Fibroblast of lung (primary cell): ENCODE results near the gene RIT1. TPM values are rescaled to one million over a fixed set of nuclear protein-coding genes. Genes with fewer than 3 reads are reported as not detected.

Source experiments
- DNase-seq, 2 donors: peaks; one replicate each; pipeline versions ENCODE4 v3.0.0 to v3.0.0-alpha.2; 2010; ENCODE audit warnings: low read depth in 2 of 2
- H2AFZ ChIP-seq: 2 replicates; pipeline ENCODE4 v1.5.1; 2012; ENCODE audit warnings: low read length, control low read depth, inconsistent platforms
- H3K27ac ChIP-seq: 2 replicates; pipeline ENCODE4 v1.5.1; 2011; ENCODE audit warnings: low read length, control low read depth; ENCODE audit not compliant: insufficient read depth
- H3K27me3 ChIP-seq: 2 replicates; pipeline ENCODE4 v1.5.1; 2011; ENCODE audit warnings: mild to moderate bottlenecking, low read length; ENCODE audit not compliant: control insufficient read depth, insufficient read depth
- H3K36me3 ChIP-seq: 2 replicates; pipeline ENCODE4 v1.5.1; 2011; ENCODE audit warnings: low read length; ENCODE audit not compliant: control insufficient read depth, insufficient read depth
- H3K4me1 ChIP-seq: 2 replicates; pipeline ENCODE4 v1.5.1; 2011; ENCODE audit warnings: low read length; ENCODE audit not compliant: control insufficient read depth, insufficient read depth; ENCODE audit errors: extremely low read depth
- H3K4me2 ChIP-seq: 2 replicates; pipeline ENCODE4 v1.5.1; 2011; ENCODE audit warnings: low read length, control low read depth; ENCODE audit not compliant: insufficient read depth; ENCODE audit errors: extremely low read depth
- H3K4me3 ChIP-seq, 4 experiments: fragments of 200-600 bp in 1 of 4; sonication (generic) in 1 of 4; replicated peaks in 1 of 4; 2 replicates each; pipeline ENCODE4 v1.5.1; 2011 to 2016; ENCODE audit warnings: low read length in 4 of 4, low read depth in 3 of 4, mild to moderate bottlenecking in 3 of 4, control low read depth in 2 of 4, inconsistent platforms in 1 of 4, mixed read lengths in 1 of 4; ENCODE audit not compliant: insufficient read depth in 1 of 4; ENCODE audit errors: control extremely low read depth in 1 of 4
- H3K79me2 ChIP-seq: 2 replicates; pipeline ENCODE4 v1.5.1; 2012; ENCODE audit warnings: mild to moderate bottlenecking, low read length, inconsistent platforms; ENCODE audit not compliant: control insufficient read depth, insufficient read depth
- H3K9ac ChIP-seq: 2 replicates; pipeline ENCODE4 v1.5.1; 2011; ENCODE audit warnings: mild to moderate bottlenecking, low read length, control low read depth; ENCODE audit not compliant: insufficient read depth
- H3K9me3 ChIP-seq: 2 replicates; pipeline ENCODE4 v1.5.1; 2012; ENCODE audit warnings: low read depth, low read length; ENCODE audit not compliant: control insufficient read depth, insufficient read depth
- H4K20me1 ChIP-seq: 2 replicates; pipeline ENCODE4 v1.5.1; 2011; ENCODE audit warnings: low read length; ENCODE audit not compliant: control insufficient read depth, insufficient read depth; ENCODE audit errors: extremely low read depth
- CTCF ChIP-seq, 2 donors: IDR thresholded peaks in 1 of 2; conservative IDR thresholded peaks in 1 of 2; 1 replicate in 1 of 2; 2 replicates in 1 of 2; pipeline ENCODE4 v1.5.1; 2011 to 2012; ENCODE audit warnings: low read length in 2 of 2, control low read depth in 1 of 2, inconsistent platforms in 1 of 2, low read depth in 1 of 2, mild to moderate bottlenecking in 1 of 2
- EZH2 ChIP-seq: IDR thresholded peaks from 2 replicates; pipeline ENCODE4 v1.5.1; 2012; ENCODE audit warnings: low read length, control low read depth, mild to moderate bottlenecking; ENCODE audit errors: missing control alignments
- polyA plus RNA-seq, 2 donors: library from polyadenylated mRNA; depleted of rRNA in 1 of 2; stranded (reverse) in 1 of 2; unstranded in 1 of 2; fragments of >200 nt; gene quantifications; 2 replicates each; pipeline ENCODE4 v1.2.1, GENCODE V29; 2011 to 2012; ENCODE audit warnings: missing spikeins in 1 of 2
- total RNA-seq: library from RNA; depleted of rRNA; stranded (reverse); fragments of >200 nt; gene quantifications from 2 replicates; pipeline ENCODE4 v1.2.1, GENCODE V29; 2014

RIT1 gene
- total and polyA plus RNA-seq, 2 donors (not counting 1 experiment from before 2014, with no cell fraction given): 33.4 to 56.8 TPM

- Histone ChIP-seq H3K4me1 (peaks cover 3% of the 10 kb centered on the region), H4K20me1 (no peaks in the 10 kb centered on the region), H2AFZ (no peak overlapping the region), H3K4me2 (no peak overlapping the region), H3K4me3 (no peak overlapping the region), H3K9me3 (no peaks in the 10 kb centered on the region), H3K79me2 (no peaks in the 10 kb centered on the region), H3K27me3 (no peaks in the 10 kb centered on the region), H3K36me3 (peaks cover 2% of the 10 kb centered on the region), H3K27ac (no peak overlapping the region), H3K9ac (no peak overlapping the region)
- DNase-seq: no peak
- TF ChIP-seq CTCF (conservative IDR thresholded peaks at IDR 0.05 in 1 of 2, IDR thresholded peaks at IDR 0.05 in 1 of 2; ENCODE audit: low read depth in 1 of 2, low read length in 2 of 2) (no peak), EZH2 (no peak)
Measured at GRCh38 chr1:155941845-155942531, 30.8 kb upstream of the RIT1 start.

GRCh38 chr1:155940993-155941844, 30.1 kb upstream of the RIT1 start, which contains the start of gene RXFP4:
TSS of gene RXFP4 (plus strand) at chr1:155941638. CDS start at chr1:155941710, 72 bp downstream.
- Histone ChIP-seq H2AFZ (peak within 1 kb of the TSS; percentile 12), H3K36me3 (peaks cover 2% of the 10 kb centered on the region), H3K4me1 (peaks cover 3% of the 10 kb centered on the region), H3K4me2 (no peak within 1 kb of the TSS), H3K4me3 (no peak within 1 kb of the TSS), H3K27ac (peak within 1 kb of the TSS; percentile 34), H3K9ac (no peak within 1 kb of the TSS), H3K27me3 (no peaks in the 10 kb centered on the region), H4K20me1 (no peaks in the 10 kb centered on the region), H3K9me3 (no peaks in the 10 kb centered on the region), H3K79me2 (no peaks in the 10 kb centered on the region)
- DNase-seq: peak in 1 of 2 donors; percentile 32
- no peak for TF ChIP-seq EZH2
- TF ChIP-seq CTCF (conservative IDR thresholded peaks at IDR 0.05 in 1 of 2, IDR thresholded peaks at IDR 0.05 in 1 of 2; ENCODE audit: low read depth in 1 of 2, low read length in 2 of 2): no peak

GRCh38 chr1:155940482-155940992, 29.4 kb upstream of the RIT1 start:
- no peaks in the 10 kb centered on the region for H3K27me3 ChIP-seq
- peak; percentile 45 to 71 for DNase-seq
- H3K79me2 ChIP-seq: no peaks in the 10 kb centered on the region
- H3K9me3 ChIP-seq: no peaks in the 10 kb centered on the region
- H3K4me3 ChIP-seq: no peak overlapping the region
- TF ChIP-seq EZH2: no peak
- peaks cover 2% of the 10 kb centered on the region for H3K36me3 ChIP-seq
- H2AFZ ChIP-seq: peak overlapping the region; percentile 12
- H3K27ac ChIP-seq: peak overlapping the region; percentile 34
- H3K4me2 ChIP-seq: no peak overlapping the region
- peaks cover 3% of the 10 kb centered on the region for H3K4me1 ChIP-seq
- H3K9ac ChIP-seq: no peak overlapping the region
- no peaks in the 10 kb centered on the region for H4K20me1 ChIP-seq
